ENCODE results near the gene DLX1. TPM values are rescaled to one million over a fixed set of nuclear protein-coding genes. Genes with fewer than 3 reads are reported as not detected.

Gene DLX1
- total RNA-seq, 1 experiment from 2014 or later = 0.77 TPM

- peaks cover 34% of the 10 kb centered on the region for H3K4me1 Mint-ChIP-seq (ENCODE audit: insufficient read depth, unreplicated experiment)
- POLR2A ChIA-PET = interaction anchor here (0.5 to 5.6 kb wide), 21 partner anchors 13 to 412 kb away, joined by 3 to 55 read pairs (median 3); partner anchors contain the start of genes DLX1, HAT1, METAP1D and SLC25A12
- CTCF ChIA-PET = interaction anchor here (0.6 to 1.0 kb wide), 5 partner anchors 12 to 287 kb away, joined by 3 to 4 read pairs (median 3); no protein-coding TSS in a partner anchor
- no peak overlapping the region for H3K27ac Mint-ChIP-seq (ENCODE audit: low read depth, unreplicated experiment)
- intact Hi-C loops (cut with micrococcal nuclease) = no loop called here
- no peaks in the 10 kb centered on the region for H3K9me3 Mint-ChIP-seq (ENCODE audit: unreplicated experiment)
- H3K4me3 Mint-ChIP-seq (ENCODE audit: unreplicated experiment) = peak overlapping the region; percentile 26
- no TSS peak for BruUV-seq (replicated peaks)
- DNase-seq (ENCODE audit: unreplicated experiment) = peak; percentile 77
- no peaks in the 10 kb centered on the region for H3K27me3 Mint-ChIP-seq (ENCODE audit: insufficient read depth, unreplicated experiment)
- TF ChIP-seq CTCF (IDR thresholded peaks at IDR 0.05; ENCODE audit: unreplicated experiment) = no peak
- H3K36me3 Mint-ChIP-seq (ENCODE audit: insufficient read depth, unreplicated experiment) = no peaks in the 10 kb centered on the region
These were observed 13.6 kb downstream of the DLX1 start for GRCh38 chr2:172098650-172099471.

- H3K27ac Mint-ChIP-seq (ENCODE audit: low read depth, unreplicated experiment) = no peak overlapping the region
- no TSS peak for BruUV-seq (replicated peaks)
- no peaks in the 10 kb centered on the region for H3K27me3 Mint-ChIP-seq (ENCODE audit: insufficient read depth, unreplicated experiment)
- peak overlapping the region; percentile 26 for H3K4me3 Mint-ChIP-seq (ENCODE audit: unreplicated experiment)
- no peaks in the 10 kb centered on the region for H3K36me3 Mint-ChIP-seq (ENCODE audit: insufficient read depth, unreplicated experiment)
- no peaks in the 10 kb centered on the region for H3K9me3 Mint-ChIP-seq (ENCODE audit: unreplicated experiment)
- peaks cover 34% of the 10 kb centered on the region for H3K4me1 Mint-ChIP-seq (ENCODE audit: insufficient read depth, unreplicated experiment)
- DNase-seq (ENCODE audit: unreplicated experiment) = no peak
- no peak for TF ChIP-seq CTCF (IDR thresholded peaks at IDR 0.05; ENCODE audit: unreplicated experiment)
- ChIA-PET CTCF (interaction anchor here (0.8 to 1.0 kb wide), 3 partner anchors 13 to 288 kb away, joined by 3 to 4 read pairs (median 3); no protein-coding TSS in a partner anchor), POLR2A (interaction anchor here (0.5 to 5.6 kb wide), 17 partner anchors 14 to 413 kb away, joined by 3 to 55 read pairs (median 3); partner anchors contain the start of genes DLX1, HAT1, METAP1D and SLC25A12)
- intact Hi-C loops (cut with micrococcal nuclease) = loop anchor here (10.0 kb wide), 1 partner anchor 205 kb away; the partner anchor contains the start of gene SLC25A12
These were observed 14.3 kb downstream of the DLX1 start for GRCh38 chr2:172099472-172100079.

GRCh38 chr2:172100080-172100934 is 15.0 kb downstream of the DLX1 start:
- intact Hi-C loops (cut with micrococcal nuclease) = loop anchor here (10.0 kb wide), 1 partner anchor 206 kb away; the partner anchor contains the start of gene SLC25A12
- ChIA-PET POLR2A (interaction anchor here (1.1 to 5.6 kb wide), 7 partner anchors 15 to 394 kb away, joined by 3 to 55 read pairs (median 5); partner anchors contain the start of genes DLX1, METAP1D and SLC25A12), CTCF (interaction anchor here (1.6 kb wide), 1 partner anchor 287 kb away, joined by 4 read pairs; no protein-coding TSS in a partner anchor)
- Mint-ChIP-seq H3K9me3 (ENCODE audit: unreplicated experiment) (no peaks in the 10 kb centered on the region), H3K36me3 (ENCODE audit: insufficient read depth, unreplicated experiment) (no peaks in the 10 kb centered on the region), H3K4me1 (ENCODE audit: insufficient read depth, unreplicated experiment) (peaks cover 34% of the 10 kb centered on the region), H3K27me3 (ENCODE audit: insufficient read depth, unreplicated experiment) (no peaks in the 10 kb centered on the region), H3K4me3 (ENCODE audit: unreplicated experiment) (no peak overlapping the region), H3K27ac (ENCODE audit: low read depth, unreplicated experiment) (no peak overlapping the region)
- no peak for DNase-seq (ENCODE audit: unreplicated experiment)
- no peak for TF ChIP-seq CTCF (IDR thresholded peaks at IDR 0.05; ENCODE audit: unreplicated experiment)
- BruUV-seq (replicated peaks) = no TSS peak
